Hepatocyte (in vitro differentiated cells): ENCODE results near the gene TNFRSF13B. TPM values are rescaled to one million over a fixed set of nuclear protein-coding genes. Genes with fewer than 3 reads are reported as not detected.

ENCODE experiments used
- DNase-seq: peaks from one replicate; pipeline ENCODE4 v3.0.0-alpha.2; 2016; ENCODE audit warnings: low spot score
- H2AFZ ChIP-seq: fragments of 200-600 bp; sonication (generic); 2 replicates; pipeline ENCODE4 v1.6.0; 2016; ENCODE audit warnings: antibody characterized with exemption, mild to moderate bottlenecking
- H3K27ac ChIP-seq: fragments of 200-600 bp; sonication (generic); 2 replicates; pipeline ENCODE4 v1.5.1; 2016; ENCODE audit warnings: mild to moderate bottlenecking
- H3K27me3 ChIP-seq: fragments of 200-600 bp; sonication (generic); 2 replicates; pipeline ENCODE4 v1.6.1; 2016
- H3K36me3 ChIP-seq: fragments of 200-600 bp; sonication (generic); replicated peaks from 2 replicates; pipeline ENCODE4 v1.5.1; 2016; ENCODE audit warnings: low read depth; ENCODE audit not compliant: insufficient read depth
- H3K4me1 ChIP-seq: fragments of 200-600 bp; sonication (generic); 2 replicates; pipeline ENCODE4 v1.5.1; 2016; ENCODE audit warnings: mild to moderate bottlenecking, moderate library complexity; ENCODE audit not compliant: insufficient read depth
- H3K4me2 ChIP-seq: fragments of 200-600 bp; sonication (generic); 2 replicates; pipeline ENCODE4 v1.6.0; 2016
- H3K4me3 ChIP-seq: fragments of 200-600 bp; sonication (generic); 2 replicates; pipeline ENCODE4 v1.5.1; 2016; ENCODE audit warnings: mild to moderate bottlenecking
- H3K79me2 ChIP-seq: fragments of 200-600 bp; sonication (generic); 2 replicates; pipeline ENCODE4 v1.6.0; 2017; ENCODE audit warnings: mild to moderate bottlenecking
- H3K9me2 ChIP-seq: fragments of 200-600 bp; sonication (generic); replicated peaks from 2 replicates; pipeline ENCODE4 v1.6.0; 2017; ENCODE audit warnings: mild to moderate bottlenecking; ENCODE audit not compliant: insufficient read depth
- H3K9me3 ChIP-seq: fragments of 200-600 bp; sonication (generic); 2 replicates; pipeline ENCODE4 v1.5.1; 2016; ENCODE audit warnings: low read depth, mild to moderate bottlenecking
- H4K20me1 ChIP-seq: fragments of 200-600 bp; sonication (generic); 2 replicates; pipeline ENCODE4 v1.6.0; 2016; ENCODE audit warnings: mild to moderate bottlenecking; ENCODE audit not compliant: insufficient read depth, poor library complexity, severe bottlenecking
- CTCF ChIP-seq: fragments of 200-600 bp; sonication (generic); IDR thresholded peaks from 2 replicates; pipeline ENCODE4 v1.5.1; 2016; ENCODE audit warnings: antibody characterized with exemption, mild to moderate bottlenecking; ENCODE audit not compliant: poor library complexity
- EZH2 ChIP-seq: fragments of 200-600 bp; sonication (generic); IDR thresholded peaks from 2 replicates; pipeline ENCODE4 v1.6.1; 2016; ENCODE audit warnings: antibody characterized with exemption, mild to moderate bottlenecking, borderline replicate concordance
- EZH2phosphoT487 ChIP-seq: fragments of 200-600 bp; sonication (generic); IDR thresholded peaks from one replicate; pipeline ENCODE4 v1.6.1; 2018; ENCODE audit warnings: antibody characterized with exemption, mild to moderate bottlenecking, low read depth, moderate library complexity; ENCODE audit not compliant: unreplicated experiment, severe bottlenecking
- WGBS: methylation state at CpG from one replicate; pipeline ENCODE4 v1.1.6; 2016; ENCODE audit warnings: low lambda C conversion rate; ENCODE audit errors: missing lambda C conversion rate; 5-methylcytosine and 5-hydroxymethylcytosine counted together
- polyA plus RNA-seq: library from polyadenylated mRNA; unstranded; fragments of >200 nt; fragmentation: Nextera tagmentation; extraction: Ambion mirVana; gene quantifications from 2 replicates; pipeline ENCODE4 v1.2.1, GENCODE V29; 2016
- total RNA-seq: library from RNA; depleted of rRNA; stranded (reverse); fragments of >200 nt; gene quantifications from 2 replicates; pipeline ENCODE4 v1.2.3, GENCODE V29; 2014

TNFRSF13B gene
- total and polyA plus RNA-seq, 2 experiments from 2014 or later = not detected

- no peak overlapping the region for H3K4me2 ChIP-seq
- no peak overlapping the region for H2AFZ ChIP-seq
- no peaks in the 10 kb centered on the region for H3K79me2 ChIP-seq
- H3K36me3 ChIP-seq = no peaks in the 10 kb centered on the region
- H3K9me3 ChIP-seq = no peaks in the 10 kb centered on the region
- H3K4me1 ChIP-seq = no peaks in the 10 kb centered on the region
- peak overlapping the region; percentile 48 for H3K27ac ChIP-seq
- no peak overlapping the region for H3K4me3 ChIP-seq
- DNase-seq = peak; percentile 67
- WGBS = 56% methylated on average over 11 of the region's 11 CpGs
- no peak for TF ChIP-seq EZH2phosphoT487
- TF ChIP-seq CTCF = no peak
- no peak for TF ChIP-seq EZH2
- no peaks in the 10 kb centered on the region for H4K20me1 ChIP-seq
- H3K27me3 ChIP-seq = no peaks in the 10 kb centered on the region
- no peaks in the 10 kb centered on the region for H3K9me2 ChIP-seq
Observed at GRCh38 chr17:16987830-16988601, 16.1 kb upstream of the TNFRSF13B start.

- no peak overlapping the region for H2AFZ ChIP-seq
- no peak for DNase-seq
- no peaks in the 10 kb centered on the region for H3K4me1 ChIP-seq
- H3K36me3 ChIP-seq = no peaks in the 10 kb centered on the region
- no peaks in the 10 kb centered on the region for H3K79me2 ChIP-seq
- H3K9me2 ChIP-seq = no peaks in the 10 kb centered on the region
- no peaks in the 10 kb centered on the region for H4K20me1 ChIP-seq
- H3K9me3 ChIP-seq = no peaks in the 10 kb centered on the region
- no peak overlapping the region for H3K27ac ChIP-seq
- no peaks in the 10 kb centered on the region for H3K27me3 ChIP-seq
- TF ChIP-seq EZH2phosphoT487 (no peak), CTCF (no peak), EZH2 (no peak)
- WGBS = 94% methylated on average over 9 of the region's 10 CpGs
- no peak overlapping the region for H3K4me2 ChIP-seq
- no peak overlapping the region for H3K4me3 ChIP-seq
Observed at GRCh38 chr17:16987066-16987829, 15.3 kb upstream of the TNFRSF13B start.

- Histone ChIP-seq H3K27ac (no peak overlapping the region), H3K9me3 (no peaks in the 10 kb centered on the region), H3K79me2 (no peaks in the 10 kb centered on the region), H3K4me3 (no peak overlapping the region), H3K9me2 (no peaks in the 10 kb centered on the region), H3K4me2 (no peak overlapping the region), H3K4me1 (no peaks in the 10 kb centered on the region), H2AFZ (no peak overlapping the region), H3K27me3 (no peaks in the 10 kb centered on the region), H4K20me1 (no peaks in the 10 kb centered on the region), H3K36me3 (no peaks in the 10 kb centered on the region)
- peak; percentile 31 for DNase-seq
- no peak for TF ChIP-seq EZH2phosphoT487
- TF ChIP-seq CTCF = no peak
- TF ChIP-seq EZH2 = no peak
- WGBS = 53% methylated on average over 1 of the region's 1 CpG
Observed at GRCh38 chr17:16986391-16986790, 14.5 kb upstream of the TNFRSF13B start.
